Stimulated activated CD8-positive, alpha-beta memory T cell treated with anti-CD3 and anti-CD28 coated beads, Interleukin-12 subunit alpha, Interleukin-12 subunit beta, amount 100 ng/mL, for 24 hours (primary cell): ENCODE data around the gene MYLK.
"Not testable (repeated sequence)": the region's sequence is repeated elsewhere in the genome, so short reads cannot be mapped to it uniquely, and the experiment has no call there.

Experiments used
- DNase-seq: peaks from one replicate; pipeline ENCODE4 v3.0.0-alpha.2; 2020; ENCODE audit errors: extremely low read depth

MYLK gene

DNA sequence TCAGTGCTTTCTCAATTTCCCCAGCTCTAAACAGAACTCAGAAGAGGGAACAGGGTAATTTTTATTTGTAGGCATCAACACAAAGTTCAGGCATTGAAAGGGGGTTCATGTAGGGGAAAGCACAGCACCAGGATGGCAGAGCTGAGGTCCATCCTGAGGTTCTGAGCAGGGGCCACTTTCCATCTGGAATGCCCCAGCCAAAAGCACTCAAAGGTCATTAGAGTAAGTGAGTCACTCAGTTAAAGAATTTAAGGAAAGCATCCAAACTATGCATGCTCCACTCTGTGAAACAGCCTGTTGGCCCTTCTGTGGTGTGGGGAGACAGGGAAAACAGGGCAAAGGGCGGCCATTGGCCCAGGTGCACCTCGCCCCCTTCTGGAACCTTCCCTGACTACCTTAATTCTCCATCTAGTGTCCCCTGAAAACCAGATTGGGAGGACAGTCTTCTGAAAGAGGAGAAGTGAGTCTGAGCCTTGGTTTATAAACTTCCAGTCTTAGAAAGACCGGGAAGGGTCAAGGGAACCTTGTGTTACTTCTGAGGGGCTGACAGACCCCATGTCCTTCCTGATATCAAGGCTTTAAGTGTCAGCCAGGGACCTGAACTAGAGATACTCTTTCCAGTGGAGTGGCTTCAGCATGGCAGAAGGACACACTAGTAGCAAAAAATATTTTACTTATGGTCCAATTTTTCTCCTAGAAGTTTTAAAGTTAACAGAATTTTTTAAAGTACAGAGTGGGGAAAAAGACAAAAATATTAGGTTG lies 133.3 kb downstream of the MYLK start:
- DNase-seq, result no peak

DNA sequence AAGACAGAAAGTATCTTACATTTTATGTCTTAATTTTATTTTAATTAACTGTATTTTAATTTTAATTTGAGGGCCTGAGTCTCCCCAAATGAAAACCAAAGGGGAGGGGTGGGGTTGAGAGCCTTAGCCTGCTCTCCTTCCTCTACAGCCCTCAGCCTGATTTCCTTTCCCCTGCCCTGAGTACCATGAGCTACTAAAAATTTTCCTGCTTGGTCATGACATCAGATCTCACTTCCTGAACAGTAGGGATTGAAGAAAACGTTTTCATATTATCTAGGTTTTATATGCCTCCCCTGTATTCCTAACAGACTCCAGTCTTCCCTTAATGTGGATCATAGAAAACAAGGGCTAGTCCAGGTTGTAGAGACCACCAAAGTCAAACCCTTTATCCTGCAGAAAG lies 133.9 kb downstream of the MYLK start:
- no peak for DNase-seq

DNA sequence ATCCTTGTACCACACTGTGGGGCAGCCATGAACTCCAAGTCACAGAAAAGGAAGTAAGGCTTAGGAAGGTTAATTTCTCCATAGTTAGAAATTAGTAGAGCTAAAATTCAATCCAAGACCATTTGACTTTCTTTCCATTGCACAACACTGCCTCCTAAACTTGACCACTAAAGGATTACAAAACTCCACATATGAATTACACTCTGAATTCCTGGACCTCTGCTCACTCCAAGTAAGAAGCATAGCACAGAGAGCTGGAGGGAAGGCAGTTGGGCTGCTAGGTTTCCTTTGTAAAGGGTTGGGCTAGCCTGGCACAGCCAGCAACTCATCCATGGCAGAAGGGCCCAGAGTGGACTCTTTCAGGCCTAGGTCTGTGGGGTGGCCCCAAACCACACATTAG lies 134.4 kb downstream of the MYLK start:
- no peak for DNase-seq

DNA sequence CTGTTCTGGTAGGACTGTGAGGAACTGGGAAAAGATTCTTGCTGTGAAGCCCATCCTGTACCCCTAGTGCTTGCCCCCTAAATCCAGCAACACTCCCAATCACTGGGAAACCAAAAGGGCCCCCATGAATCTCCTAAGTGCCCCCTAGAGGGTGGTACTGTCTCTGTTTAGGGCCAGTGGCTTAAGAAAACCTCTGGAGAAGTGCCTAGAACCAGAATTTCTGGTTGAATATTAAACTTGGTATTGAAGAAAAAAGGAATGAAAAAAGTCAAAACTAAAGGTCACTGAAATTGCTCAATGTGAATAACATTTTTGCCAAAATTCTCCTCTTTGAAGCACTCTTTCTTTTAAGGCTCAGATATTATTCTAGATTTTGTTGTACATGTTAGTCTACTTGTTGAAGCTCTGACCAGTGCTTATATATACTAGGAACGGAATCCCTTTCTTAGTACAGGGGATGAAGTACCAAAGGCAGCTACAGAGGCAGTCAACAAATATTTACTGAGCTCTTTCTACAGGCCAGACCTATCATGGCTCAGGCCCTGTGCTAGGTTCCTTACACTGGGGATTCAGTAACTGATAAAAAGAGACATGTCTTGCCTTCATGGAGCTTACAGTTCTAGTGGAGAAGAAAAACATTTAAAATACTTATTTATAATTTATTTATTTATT lies 138.8 kb downstream of the MYLK start:
- no peak for DNase-seq

DNA sequence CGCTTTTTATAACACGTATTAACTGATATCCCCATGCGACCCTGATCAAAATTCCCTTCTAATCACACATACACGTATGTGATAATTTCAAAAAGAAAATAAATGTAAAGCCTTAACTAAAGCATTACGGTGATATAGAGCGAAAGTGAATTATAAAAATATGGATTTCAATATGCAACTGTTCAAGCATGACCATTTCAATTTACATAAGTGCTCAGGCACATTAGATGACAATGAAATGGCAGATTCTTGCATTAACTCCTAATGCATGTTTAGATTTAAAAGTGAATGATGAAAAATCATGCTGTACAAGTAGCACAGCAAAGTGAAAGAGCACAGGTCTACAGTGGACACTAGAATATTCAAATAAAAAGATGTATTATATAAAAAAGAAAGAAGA lies 140.1 kb downstream of the MYLK start:
- DNase-seq, result no peak

DNA sequence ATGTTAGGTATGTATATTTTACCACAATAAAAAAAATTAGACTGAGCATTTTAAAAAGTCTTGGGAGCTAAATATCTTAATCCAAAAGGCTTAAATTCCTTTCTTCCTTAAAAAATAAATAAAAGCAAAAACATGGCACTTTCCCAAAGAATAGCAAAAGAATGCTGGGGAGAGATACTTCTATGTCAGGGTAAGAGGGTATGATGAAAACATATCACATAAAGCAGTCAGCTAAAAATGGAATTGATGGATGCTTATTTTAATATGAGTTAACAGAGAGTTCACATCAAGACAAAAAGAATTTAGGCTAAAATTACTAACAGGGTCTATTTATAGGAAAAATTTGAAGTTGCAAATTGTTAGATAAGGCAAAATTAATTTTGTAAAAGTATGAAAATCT lies 141.0 kb downstream of the MYLK start:
- no peak for DNase-seq

DNA sequence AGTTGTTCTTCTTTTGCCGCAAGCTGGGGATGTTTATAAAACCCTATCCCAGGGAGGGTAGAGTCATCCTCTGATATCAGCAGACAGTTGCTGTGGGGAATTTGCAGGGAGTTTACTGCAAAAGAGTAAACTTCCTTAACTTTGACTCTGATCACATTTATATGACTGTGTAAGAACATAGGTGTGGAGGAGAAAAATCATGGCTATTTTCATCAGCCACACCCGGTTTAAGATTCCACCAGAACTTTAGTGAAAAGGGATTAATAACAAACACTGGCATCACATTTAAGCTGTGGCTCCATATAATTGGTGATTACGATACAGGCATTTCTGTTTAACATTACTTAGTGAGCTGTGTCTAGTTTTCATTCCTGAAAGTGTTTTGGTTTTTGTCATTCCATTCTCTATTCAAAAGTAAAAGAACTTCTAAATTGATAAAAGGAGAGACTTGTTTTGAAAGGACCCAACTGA lies 143.1 kb downstream of the MYLK start:
- DNase-seq, result no peak

DNA sequence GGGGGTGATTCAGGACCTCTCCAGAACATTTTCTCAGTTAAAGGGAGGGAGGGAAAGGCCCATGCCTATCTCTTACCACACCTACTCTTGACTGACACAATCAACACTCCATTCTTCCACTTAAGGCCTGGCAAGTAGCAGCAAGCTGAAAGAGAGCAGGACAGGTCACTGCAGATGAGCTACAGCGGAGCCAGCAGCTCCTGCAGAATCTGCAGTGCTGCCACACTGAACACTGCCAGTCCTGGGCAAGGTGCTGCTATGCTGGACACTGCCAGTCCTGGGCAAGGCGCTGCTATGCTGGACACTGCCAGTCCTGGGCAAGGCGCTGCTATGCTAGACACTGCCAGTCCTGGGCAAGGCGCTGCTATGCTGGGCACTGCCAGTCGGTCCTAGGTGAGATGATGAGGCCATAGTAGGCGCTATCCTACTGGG lies 143.7 kb downstream of the MYLK start:
- DNase-seq, result no peak

DNA sequence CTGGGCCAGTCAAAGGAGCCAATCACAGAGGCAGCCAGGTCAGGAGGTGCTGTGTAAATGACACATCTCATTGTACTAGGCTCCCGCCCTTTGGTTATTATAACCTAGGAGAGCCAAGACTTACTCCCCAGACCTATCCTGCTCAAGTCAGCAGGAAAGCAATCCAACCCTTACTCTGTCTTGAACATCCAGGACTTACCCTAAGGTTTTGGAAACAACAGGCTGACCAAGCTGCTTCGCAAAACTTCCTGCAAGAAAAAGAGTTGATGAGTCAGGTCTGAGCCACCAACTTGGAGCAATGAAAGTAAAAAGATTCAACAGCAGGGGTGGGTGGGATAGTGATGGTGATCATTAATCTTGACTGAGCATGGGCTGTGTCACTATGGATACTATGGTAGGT lies 144.4 kb downstream of the MYLK start:
- no peak for DNase-seq

DNA sequence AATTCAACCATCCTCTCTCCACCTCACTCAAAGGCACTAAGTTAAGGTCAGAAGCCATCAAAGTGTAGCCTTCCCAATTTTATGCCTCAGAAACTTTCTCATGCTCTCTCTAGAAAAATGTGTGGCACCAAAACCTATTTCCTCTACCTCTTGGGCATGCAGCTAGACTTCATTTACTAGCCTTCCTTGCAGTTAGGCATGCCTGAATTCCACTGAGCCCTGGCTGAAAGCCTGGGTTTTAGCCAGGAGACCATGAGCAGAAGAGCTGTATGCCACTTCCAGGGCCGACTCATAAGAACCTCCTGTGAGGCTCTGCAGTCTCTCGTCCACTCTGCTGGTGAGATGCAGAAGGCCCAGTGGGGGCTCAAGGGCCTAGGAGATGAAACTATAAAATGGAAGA lies 145.0 kb downstream of the MYLK start:
- no peak for DNase-seq

DNA sequence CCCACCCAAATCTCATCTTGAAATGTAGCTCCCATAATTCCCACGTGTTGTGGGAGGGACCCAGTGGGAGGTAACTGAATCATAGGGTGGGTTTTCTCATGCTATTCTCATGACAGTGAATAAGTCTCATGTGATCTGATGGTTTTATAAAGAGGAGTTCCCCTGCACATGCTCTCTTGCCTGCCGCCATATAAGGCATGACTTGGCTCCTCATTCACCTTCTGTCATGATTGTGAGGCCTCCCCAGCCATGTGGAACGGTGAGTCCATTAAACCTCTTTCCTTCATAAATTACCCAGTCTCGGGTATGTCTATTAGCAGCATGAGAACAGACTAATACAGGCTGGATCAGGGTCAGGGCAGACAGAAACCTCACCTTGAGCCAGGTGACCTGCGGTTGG lies 145.6 kb downstream of the MYLK start:
- not testable (repeated sequence) for DNase-seq

DNA sequence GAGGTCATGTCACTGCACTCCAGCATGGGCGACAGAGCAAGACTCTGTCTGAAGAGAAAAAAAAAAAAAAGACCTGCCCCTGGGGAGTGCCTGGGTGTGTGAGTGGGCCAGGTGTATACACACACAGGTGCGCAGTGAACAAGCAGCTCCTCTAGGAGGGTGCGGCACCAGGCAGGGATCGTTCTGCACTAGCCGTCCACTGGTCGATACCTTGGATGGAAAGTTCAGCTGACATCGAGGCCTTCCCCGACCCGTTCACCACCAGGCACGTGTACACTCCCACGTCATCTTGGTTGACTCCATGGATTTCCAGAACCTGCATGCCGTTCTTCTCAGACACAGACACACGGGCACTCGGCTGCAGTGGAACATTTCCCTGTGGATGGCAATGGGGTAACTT lies 147.0 kb downstream of the MYLK start:
- DNase-seq, result no peak

DNA sequence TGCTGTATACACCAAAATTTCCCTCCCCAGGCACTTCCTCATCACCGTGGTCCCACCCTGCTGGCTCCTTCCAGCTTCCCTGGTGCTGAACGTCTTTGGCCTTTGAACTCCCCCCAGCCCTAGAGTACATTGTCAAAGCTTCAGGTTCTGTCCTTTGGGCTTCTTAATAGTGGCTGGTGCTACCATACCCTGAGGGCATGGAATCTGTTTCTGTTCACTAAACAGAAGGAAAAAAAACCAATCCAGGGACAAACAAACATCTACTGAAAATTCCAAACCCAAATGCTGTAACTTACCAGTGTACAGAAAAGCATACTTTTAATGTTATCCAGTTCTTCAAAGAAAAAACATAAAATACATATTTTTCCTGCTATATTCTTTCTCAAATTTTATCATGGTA lies 148.7 kb downstream of the MYLK start:
- no peak for DNase-seq

DNA sequence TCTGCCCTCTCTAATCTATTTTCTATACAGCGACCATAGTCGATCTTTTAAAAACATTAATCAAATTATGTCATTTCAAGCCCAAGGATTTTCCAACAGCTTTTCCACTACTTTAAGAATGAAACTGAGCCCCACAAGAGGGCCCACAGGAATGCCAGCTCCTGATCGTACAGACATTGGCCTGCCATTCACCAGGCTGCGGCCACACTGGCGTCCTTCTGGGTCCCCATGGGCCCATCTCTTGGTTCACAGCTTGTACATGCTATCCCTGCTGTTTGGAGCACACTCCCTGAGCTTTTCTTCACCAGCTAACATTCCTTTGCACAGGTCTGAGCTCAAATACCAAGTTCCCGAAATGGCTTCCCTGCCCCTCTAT lies 149.6 kb downstream of the MYLK start:
- no peak for DNase-seq

DNA sequence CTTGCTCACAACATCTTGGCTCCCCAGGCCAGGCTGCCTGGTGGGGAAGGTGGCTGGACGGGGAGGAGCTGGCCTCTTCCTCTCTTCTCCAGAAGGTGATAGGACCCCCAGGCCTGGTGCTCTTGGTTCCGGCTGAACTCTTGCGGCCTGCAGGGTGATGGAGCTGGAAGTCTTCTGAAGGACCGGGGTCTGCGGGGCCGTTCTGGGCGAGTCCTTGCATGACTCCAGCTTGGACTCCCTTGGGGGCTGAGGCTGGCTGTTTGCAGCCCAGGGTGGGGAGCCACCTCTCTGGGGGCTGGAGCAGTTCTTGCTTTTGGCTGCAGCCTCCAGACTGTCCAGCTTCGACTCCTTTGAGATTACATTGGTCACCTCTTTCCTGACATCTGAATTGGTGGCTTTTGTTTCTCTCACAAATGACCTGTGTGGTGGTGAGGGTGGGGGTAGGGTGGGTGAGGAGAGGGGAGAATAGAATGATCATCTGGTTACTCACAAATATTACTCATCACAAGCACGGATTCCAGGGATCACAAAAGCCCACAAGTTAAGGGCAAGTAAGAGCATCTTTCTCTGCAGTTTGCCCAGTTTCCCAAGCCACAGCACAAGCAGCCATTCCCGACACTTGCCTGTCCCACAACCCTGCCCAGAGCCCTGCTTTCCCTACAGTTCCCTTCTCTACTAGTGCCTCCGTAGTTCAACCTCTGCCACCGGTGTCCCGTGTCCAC lies 150.2 kb downstream of the MYLK start:
- DNase-seq, result no peak

DNA sequence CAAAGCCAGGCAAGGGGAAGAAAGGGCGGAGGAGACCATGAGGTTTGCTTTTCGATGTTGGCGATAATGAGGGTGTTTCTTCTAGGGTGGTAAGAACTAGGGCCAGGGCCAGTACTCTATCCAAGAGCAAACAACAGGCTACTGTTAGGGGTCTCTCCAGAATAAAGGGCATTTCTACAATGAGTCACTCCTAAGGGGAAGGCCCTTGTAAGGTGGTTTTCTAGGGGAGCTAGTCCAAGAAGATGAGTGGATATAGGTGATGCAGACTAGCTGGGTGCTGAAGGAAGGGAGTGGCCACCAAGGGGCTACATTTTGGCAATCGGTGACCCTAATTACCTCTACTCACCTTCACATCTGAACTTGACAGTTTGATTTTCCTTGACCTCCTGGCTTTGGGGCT lies 150.8 kb downstream of the MYLK start:
- no peak for DNase-seq

DNA sequence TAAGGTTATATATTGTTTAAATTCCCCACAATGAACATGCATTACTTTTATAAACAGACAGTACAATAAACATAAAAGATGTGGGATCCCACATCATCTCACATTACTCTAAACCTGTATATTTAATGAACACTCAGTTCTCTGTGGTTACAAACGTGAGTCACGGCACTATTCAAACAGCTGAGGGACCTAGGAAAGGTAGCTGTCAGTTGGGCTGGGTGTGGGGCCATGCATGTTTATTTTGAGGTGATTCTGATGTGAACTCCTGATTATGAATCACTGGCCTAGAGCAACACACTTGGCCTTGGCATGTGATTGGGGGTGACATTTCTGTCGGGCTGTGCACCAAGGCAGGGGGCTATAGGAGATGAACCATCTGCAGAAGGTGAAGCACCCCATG lies 151.7 kb downstream of the MYLK start:
- DNase-seq, result no peak

DNA sequence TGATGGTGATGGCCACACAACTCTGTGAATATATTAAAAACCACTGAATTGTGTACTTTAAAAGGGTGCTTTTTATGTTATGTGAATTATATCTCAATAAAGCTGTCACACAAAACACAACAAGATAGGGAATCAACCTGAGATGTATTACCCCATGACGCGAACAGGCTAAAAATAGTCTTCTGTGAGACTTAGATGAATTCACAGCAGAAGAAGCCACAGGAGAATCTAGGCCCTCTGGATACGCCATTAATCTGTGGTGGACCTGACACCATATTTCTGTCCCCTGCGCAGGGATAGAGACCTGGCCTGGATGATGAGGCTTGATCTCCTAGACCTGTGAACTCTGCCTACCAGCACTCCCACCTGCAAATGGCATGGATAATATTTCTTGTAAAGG lies 153.3 kb downstream of the MYLK start:
- no peak for DNase-seq

DNA sequence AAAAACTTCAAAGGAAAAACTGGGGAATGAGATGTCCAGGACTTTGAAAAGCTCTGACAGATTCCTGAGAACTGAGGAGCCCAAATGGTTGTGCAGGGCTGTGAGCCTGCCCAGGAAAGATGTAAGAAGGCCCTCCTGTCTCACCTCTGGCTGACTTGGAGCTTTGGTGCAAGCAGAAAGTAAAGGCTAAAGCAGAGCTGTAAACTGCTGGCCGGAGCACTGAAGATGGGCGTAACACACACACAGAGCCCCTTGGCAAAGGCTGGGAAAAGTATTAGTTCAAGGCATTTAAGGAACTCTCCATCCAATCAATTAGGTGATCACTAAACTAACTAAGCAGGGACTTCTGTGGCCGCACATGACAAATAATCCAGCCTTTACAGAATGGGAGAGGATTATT lies 155.1 kb downstream of the MYLK start:
- no peak for DNase-seq

DNA sequence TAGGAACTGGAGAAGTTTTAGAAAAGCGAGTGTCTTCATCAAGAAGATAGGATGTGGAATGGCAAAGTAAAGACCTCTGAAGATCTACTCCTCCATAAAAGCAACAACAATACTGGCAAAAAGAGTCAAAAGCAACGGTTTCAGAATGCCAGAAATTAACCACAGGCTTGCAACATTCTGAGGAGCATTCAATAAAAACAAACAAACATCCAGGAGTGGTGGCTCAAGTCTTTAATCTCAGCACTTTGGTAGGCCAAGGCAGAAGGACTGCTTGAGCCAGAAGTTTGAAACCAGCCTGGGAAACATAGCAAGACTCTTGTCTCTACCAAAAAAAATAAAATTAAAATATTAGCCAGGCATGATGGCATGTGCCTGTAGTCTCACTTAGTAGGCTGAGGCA lies 156.1 kb downstream of the MYLK start:
- DNase-seq, result no peak

DNA sequence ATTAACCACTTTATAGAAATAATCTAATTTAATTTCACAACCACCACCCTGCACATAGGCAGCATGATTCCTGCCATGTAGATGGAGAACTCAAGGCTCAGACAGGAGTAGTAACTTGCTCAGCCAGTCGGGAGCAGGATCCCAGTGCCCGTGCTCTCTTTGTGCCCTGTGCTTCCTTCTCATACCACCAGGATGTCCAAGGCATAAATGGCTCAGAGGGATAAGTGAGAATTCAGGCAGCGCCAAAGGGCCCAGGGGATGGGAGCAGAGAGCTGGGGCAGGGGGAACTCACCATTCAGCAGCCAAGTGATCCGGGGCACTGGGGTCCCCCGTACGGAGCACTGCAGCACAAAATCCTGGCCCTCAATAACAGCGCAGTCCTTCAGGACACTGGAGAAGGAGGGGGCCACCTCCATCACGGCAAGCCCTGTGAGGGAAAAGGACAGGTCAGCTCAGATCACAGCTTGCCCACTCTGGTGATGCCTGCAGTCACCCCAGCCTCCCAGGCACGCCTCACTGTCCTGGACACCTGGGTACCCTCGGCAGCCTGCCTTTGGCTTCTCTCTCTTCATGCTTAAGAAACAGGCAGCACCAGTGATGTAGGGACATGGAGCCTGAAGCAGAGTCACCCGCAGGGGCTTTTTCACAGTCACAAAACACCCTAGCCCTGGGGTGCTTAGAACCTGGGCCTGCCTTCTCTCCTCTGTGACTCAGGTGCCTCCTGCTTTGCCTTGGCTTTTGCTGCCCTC lies 158.3 kb downstream of the MYLK start:
- DNase-seq, result no peak

DNA sequence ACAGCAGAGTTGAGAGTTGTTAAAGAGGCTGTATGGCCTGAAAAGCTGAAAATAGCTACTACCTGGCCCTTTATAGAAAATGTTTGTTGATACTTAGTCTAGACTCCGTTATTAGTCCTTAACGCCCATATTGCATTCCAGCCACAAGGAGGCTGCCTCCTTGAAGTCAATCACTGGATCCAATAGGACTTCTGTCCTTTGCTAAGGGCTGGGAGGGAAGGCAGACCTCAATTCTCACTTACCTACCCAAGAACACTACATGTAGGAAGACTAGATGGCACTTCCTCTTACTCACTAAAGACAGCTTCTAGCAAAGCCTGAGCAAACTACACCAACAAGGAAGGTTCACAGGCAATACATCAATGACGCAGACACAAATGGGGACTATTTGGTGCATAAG lies 159.8 kb downstream of the MYLK start:
- no peak for DNase-seq
